HG02943 (cell line): Measurements from ENCODE around the gene BCL2L1.
"Not testable (repeated sequence)": the region's sequence is repeated elsewhere in the genome, so short reads cannot be mapped to it uniquely, and the experiment has no call there.

Experiments
- ATAC-seq: cut with Tn5 transposase; IDR thresholded peaks from one replicate; pipeline ENCODE4 v1.9.1; 2021; ENCODE audit warnings: mild to moderate bottlenecking, low read depth, moderate library complexity; ENCODE audit not compliant: unreplicated experiment

Gene BCL2L1

DNA sequence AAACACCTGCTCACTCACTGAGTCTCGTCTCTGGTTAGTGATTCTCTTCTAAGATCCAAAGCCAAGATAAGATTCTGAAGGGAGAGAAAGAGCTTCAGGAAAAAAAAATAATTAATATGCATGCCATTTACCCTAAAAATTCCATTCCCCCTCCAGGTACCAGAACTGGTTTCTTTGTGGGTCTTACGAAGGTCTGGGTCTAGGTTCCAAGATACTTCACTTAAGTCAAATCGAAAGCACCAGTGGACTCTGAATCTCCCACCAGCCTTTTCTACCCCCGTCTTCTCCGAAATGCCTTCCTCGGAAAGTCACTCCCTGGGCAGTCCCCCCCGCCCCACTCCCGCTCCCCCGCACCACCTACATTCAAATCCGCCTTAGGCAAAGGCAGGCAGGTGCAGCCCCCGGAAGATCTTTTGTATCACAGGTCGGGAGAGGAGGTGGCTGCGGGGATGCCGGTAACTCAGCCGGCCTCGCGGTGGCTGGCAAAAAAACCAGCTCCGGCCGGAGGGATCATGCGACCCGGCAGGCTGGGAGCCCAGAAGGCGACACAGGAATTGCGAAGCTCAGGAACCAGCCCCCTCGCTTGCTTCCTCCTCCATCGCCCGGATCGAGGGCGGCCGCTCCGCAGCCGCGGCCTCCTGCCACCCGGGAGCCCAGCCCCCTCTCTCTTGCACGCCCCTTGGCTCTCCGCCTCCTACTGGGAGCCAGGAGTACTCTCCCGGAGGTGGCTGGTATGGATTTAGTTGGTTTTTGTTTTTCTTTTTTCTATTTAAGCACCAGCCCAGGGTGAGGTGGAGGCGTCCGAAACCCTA lies at the start of gene BCL2L1:
Gene BCL2L1, minus strand, starts transcription at position 612 of the 812 bp plus-strand sequence. CDS start 650 bp downstream, outside the sequence.
- ATAC-seq = no peak

GRCh38 chr20:31770243-31770642 lies 47.6 kb upstream of the BCL2L1 start:
- no peak for ATAC-seq

GRCh38 chr20:31769681-31770080 lies 47.0 kb upstream of the BCL2L1 start:
- no peak for ATAC-seq

DNA sequence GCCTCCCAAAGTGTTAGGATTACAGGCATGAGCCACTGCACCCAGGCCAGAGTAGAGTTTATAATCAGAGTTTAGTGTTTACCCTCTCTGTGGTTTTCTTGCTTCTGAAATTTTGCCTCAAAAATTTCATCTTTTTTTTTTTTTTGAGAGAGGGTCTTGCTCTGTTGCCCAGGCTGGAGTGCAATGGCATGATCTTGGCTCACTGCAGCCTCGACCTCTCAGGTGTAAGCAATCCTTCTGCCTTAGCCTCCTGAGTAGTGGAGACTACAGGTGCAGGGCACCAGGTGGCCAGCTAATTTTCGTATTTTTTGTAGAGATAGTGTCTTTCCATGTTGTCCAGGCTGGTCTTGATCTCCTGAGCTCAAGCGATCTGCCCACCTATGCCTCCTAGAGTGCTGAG lies 45.1 kb upstream of the BCL2L1 start:
- ATAC-seq = no peak

DNA sequence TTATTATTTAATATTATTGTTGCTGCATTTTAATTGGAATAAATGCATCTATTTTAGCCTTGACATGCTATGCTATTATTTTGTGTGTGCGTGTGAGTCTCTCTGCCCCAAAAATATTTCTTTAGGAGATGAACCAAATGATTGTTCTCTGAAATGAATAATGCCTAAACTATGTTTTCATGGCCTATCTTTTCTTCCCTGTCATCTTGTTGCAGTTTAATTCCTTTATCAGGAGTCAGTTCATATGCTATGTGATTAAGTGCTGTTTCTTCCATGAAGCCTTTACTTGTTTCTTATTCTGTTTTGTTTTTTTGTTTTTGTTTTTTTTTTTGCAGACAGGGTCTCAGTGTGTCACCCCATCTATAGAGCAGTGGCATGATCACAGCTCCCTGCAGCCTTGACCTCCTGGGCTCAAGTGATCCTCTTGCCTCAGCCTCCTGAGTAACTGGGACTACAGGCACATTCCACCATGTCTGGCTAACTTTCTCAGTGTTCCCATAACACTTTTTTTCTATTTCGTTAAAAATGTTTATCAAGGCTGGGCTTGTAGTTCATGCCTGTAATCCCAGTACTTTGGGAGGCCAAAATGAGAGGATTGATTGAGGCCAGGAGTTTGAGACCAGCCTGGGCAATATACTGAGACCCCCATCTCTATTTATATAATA lies 42.1 kb upstream of the BCL2L1 start:
- ATAC-seq = no peak

DNA sequence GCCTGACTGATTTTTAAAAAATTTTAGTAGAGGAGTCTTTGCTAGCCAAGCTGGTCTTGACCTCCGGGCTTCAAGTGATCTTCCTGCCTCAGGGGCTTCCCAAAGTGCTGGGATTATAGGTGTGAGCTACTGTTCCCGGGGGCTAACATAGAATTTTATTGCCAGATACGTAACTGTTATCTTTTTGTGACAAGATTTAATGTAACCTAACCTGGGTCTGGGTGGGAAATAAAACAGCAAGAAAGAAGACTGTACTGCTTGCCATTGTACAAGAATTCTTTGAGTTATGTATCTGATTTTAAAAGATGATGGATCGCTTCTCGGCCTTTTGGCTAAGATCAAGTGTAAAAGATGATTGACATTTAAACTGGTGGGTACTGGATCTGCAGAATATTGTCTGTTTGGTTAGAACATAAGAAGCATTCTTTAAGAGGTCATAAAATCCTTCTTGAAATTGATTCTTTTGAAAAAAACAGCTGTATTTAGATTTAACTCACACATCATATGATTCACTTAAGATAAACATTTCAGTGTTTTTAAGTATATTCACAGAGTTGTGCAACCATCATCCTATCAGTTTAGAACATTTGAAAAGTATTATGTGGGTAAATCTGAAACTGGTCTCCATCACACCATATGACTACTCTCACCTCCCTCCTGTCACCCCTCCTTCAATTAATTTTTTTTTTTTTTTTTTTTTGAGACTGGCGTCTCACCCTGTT lies 38.0 kb upstream of the BCL2L1 start:
- no peak for ATAC-seq

DNA sequence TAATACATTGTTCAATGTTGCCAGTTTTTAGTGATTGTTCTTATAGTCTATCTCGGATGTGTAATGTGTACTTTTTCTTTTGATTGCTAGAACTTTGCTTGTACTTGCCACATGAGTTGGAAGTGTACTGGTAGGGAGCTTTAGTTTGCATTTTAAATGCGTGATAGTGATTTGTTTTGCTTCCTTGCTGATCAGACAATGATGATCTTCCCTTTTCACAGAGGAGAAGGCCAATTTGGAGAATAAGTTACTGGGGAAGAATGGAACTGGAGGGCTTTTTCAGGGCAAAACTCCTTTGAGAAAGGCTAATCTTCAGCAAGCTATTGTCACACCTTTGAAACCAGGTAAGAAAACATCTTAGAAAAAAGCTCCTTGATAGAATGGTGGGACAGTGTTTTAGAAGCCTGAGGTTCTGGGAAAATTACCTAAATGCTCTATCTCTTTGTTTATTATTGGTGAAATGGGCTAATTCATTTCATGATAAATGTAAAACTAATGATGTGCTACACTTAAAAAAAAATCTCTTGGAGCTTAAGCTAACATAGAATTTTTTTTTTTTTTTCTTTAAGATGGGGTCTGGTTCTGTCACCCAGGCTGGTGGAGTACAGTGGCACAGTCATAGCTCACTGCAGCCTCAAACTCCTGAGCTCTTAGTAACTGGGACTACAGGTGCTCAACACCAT lies 37.3 kb upstream of the BCL2L1 start:
- no peak for ATAC-seq

- ATAC-seq = no peak
Measured at GRCh38 chr20:31758991-31759390, 36.3 kb upstream of the BCL2L1 start.

- no peak for ATAC-seq
Measured at GRCh38 chr20:31758521-31758920, 35.9 kb upstream of the BCL2L1 start.

DNA sequence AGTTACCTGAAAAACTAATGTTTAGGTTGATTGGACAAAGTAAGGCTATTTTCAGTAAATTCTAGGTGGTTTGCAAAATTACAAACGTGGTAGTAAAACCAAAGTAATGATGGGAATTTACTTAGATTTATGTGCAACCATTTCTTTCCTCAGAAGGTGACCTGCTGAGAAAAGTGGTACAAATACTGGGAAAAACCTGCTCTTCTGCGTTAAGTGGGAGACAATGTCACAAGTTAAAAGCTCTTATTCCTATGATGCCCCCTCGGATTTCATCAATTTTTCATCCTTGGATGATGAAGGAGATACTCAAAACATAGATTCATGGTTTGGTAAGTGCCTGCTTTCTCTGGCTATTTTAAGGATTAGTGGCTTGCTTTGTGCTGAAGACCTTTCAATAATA lies 34.6 kb upstream of the BCL2L1 start:
- ATAC-seq = no peak

DNA sequence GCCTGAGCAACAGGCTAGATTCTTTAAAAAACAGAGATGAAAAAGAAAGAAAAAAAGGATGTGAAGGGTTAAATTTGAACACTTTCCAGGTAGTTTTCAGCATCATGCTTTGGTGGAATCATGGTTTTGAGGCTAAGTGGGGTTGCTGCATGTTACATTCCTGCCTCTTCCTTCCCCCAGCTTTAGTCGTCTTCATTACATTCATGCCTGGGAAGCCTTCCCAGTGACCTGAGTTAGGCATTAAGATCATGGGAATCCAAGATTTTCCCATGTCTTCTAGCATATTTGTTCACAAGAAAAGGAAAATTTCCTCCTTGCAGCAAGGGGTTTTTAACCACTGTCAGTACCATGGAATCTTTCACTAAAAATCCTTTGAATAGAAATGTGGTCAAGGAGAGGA lies 28.5 kb upstream of the BCL2L1 start:
- ATAC-seq = no peak

DNA sequence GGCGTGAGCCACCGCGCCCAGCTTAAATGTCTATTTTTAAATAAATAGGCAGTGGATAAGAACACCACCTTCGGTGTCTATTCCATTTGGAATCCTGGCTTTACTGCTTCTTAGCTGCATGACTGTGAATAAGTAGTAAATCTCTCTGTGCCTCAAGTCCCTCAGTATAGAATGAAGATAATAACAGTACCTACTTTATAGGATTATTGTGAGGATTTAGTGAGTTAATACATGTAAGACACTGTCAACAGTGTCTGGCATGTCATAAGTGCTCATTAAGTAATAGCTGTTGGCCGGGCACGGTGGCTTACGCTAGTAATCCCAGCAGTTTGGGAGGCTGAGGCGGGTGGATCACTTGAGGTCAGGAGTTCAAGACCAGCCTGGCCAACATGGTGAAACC lies 26.6 kb upstream of the BCL2L1 start:
- no peak for ATAC-seq

- no peak for ATAC-seq
Measured at GRCh38 chr20:31747640-31748039, 25.0 kb upstream of the BCL2L1 start.

- not testable (repeated sequence) for ATAC-seq
Measured at GRCh38 chr20:31747028-31747427, 24.4 kb upstream of the BCL2L1 start.

DNA sequence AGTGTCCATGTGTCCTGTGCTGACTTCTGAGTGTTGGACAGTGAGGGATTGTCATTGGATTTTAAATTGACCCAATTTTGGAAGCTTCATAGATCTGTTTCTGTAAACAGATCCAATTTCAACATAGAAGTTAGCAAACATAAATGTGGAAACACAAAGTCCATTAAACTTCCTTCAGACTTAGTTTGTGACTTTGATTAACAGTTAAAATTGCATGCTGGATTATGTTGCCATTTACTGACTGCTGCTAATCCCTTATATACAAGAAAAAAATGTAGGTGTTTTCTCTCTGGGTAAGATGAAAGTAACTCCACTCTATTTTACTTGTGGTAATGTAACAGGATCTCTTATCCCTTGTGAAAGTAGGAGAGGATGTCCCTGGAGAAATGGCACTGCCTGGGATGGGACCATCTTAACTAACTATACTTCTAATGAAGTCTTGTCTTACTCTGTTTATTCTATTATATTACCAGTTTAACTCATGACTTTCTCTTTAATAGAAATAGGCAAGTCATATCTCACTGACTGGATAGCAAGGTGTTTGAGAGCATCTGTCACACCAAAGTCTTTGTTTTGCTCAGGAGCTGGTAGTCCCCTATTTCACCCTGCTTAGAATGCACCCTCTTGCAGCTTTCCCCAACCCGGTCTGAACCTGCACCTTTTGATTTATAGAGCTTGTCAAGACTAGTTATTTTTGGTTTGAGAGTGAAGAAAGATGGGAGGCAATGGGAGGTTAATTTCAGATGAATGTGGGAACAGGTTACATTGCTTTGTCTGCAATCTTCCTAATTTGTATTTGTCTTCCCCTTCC lies 23.6 kb upstream of the BCL2L1 start:
- ATAC-seq = no peak

GRCh38 chr20:31740656-31741323 lies 18.1 kb upstream of the BCL2L1 start:
- ATAC-seq = no peak

DNA sequence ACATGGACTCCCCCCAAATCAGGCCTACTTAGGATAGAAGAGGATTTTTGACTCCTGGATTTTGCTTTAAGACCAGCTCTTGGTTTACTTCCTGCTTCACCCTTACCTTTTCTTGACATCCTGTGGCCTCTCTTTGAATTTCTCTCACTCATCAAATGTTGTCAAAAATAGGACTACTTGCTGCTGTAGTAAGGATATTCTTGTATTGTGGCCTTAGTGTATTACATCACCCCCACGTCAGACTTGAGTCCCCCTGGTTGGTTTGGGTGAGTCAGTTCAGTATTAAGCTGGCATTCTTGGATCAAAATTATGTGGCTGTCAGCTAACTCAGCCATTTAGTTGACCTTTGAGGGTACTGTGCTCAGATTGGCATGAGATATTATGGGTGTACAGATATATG lies 17.5 kb upstream of the BCL2L1 start:
- ATAC-seq = no peak

DNA sequence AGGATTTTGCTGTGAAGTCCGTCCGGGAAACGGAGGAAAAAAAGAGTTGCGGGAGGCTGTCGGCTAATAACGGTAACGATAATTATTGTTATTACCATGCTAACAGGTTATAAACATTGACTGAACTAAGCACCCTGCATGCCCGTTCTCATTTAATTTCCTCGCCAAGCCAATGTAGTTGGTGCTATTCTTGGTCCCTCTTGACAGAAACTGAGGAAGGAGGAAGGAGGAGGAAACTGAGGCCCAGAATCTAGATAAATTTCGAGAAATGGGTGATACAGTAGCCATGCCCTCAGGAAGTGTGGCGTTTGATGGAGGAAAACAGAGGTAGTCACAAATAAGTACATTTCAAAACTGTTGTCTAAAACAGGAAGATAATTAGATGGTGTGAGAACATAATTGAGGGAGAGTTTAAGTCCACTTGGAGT lies 16.9 kb upstream of the BCL2L1 start:
- ATAC-seq = no peak

DNA sequence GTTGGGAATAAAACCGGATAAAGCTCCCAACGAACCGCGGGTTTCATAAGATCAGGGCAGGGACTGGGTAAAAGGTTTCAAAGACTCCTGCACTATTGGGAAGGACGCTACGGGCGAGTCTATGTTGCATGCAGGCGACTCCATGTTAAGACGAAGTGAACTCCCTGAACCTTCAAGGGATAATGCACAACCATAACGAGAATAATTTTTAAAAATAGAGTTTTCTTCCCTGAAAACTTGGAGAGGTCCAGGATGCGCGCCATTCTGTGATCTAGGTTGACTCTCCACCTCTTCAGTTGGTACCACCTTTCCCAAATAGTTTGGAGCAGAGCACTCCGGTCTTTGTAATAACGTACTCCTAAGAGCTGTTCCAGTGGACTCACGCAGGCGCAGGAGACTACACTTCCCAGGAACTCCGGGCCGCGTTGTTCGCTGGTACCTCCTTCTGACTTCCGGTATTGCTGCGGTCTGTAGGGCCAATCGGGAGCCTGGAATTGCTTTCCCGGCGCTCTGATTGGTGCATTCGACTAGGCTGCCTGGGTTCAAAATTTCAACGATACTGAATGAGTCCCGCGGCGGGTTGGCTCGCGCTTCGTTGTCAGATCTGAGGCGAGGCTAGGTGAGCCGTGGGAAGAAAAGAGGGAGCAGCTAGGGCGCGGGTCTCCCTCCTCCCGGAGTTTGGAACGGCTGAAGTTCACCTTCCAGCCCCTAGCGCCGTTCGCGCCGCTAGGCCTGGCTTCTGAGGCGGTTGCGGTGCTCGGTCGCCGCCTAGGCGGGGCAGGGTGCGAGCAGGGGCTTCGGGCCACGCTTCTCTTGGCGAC lies 16.3 kb upstream of the BCL2L1 start, which contains the start of gene TPX2:
Gene TPX2, plus strand, starts transcription at position 562 of the 821 bp plus-strand sequence. CDS start 18,187 bp downstream, outside the sequence.
- peak; percentile 96 for ATAC-seq
